ENCODE measurements around the gene HNRNPA0.
A peak's percentile ranks its signal among the peaks of the same experiment; 100 is the strongest.

HNRNPA0 gene

DNA sequence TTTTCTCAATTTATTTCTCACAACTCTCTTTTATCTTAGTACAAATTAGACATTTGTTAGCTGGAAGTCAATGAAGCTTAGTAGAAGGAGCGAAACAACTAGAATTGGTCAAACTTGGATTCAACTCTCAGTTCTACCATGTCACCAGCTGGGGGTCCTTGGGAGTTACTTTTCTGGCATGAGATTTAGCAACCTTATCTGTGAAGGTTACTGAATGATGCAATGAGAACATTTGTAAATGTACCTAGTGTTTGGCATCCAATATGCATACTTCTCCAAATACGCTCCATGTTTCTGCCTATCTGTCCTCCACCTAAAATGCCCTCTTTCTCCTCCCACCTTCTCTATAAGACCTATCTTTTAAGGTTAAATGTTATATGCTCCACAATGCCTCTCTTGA, 6.3 kb downstream of the HNRNPA0 start:
- ATAC-seq (replicated peaks) (no peak), DNase-seq (no peak)
- no peak overlapping the region for H3K4me3 Mint-ChIP-seq
- H3K36me3 Mint-ChIP-seq (ENCODE audit: insufficient read depth), result peaks cover 21% of the 10 kb centered on the region
- peaks cover 16 to 22% of the 10 kb centered on the region in 2 donors for H3K4me1 Mint-ChIP-seq (ENCODE audit: low read depth in 2 of 2)
- no peak overlapping the region for H3K27ac Mint-ChIP-seq
- no peaks in the 10 kb centered on the region for H3K27me3 Mint-ChIP-seq
- no peaks in the 10 kb centered on the region for H3K9me3 Mint-ChIP-seq

GRCh38 chr5:137743031-137743640, 11.0 kb downstream of the HNRNPA0 start:
- peaks cover 0 to under 1% of the 10 kb centered on the region in 2 donors for H3K4me1 Mint-ChIP-seq (ENCODE audit: low read depth in 2 of 2)
- ATAC-seq (replicated peaks) (peak; percentile 82), DNase-seq (peak; percentile 43 to 57 (median 55))
- H3K27ac Mint-ChIP-seq, result no peak overlapping the region
- no peaks in the 10 kb centered on the region for H3K36me3 Mint-ChIP-seq (ENCODE audit: insufficient read depth)
- H3K4me3 Mint-ChIP-seq, result no peak overlapping the region
- no peaks in the 10 kb centered on the region for H3K9me3 Mint-ChIP-seq
- no peaks in the 10 kb centered on the region for H3K27me3 Mint-ChIP-seq

- Mint-ChIP-seq H3K4me3 (no peak overlapping the region), H3K9me3 (no peaks in the 10 kb centered on the region), H3K27ac (no peak overlapping the region), H3K36me3 (ENCODE audit: insufficient read depth) (no peaks in the 10 kb centered on the region), H3K4me1 (ENCODE audit: low read depth in 2 of 2) (peaks cover 0 to 8% of the 10 kb centered on the region in 2 donors), H3K27me3 (no peaks in the 10 kb centered on the region)
- DNase-seq (no peak), ATAC-seq (replicated peaks) (no peak)
Measured at GRCh38 chr5:137741718-137742117, 12.4 kb downstream of the HNRNPA0 start.

DNA sequence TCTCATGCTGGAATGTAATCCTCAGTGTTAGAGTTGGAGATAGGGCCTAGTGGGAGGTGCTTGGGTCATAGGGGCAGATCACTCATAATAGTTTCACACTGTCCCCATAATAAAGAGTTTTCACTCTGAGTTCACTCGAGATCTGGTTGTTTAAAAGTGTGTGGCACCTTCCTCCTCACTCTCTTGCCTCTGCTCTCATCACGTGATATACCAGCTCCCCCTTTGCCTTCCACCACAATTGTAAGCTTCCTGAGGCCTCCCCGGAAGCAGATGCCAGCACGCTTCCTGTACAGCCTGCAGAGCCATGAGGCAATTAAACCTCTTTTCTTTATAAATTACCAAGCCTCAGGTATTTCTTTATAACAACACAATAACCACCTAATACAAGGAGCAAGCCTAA, 14.4 kb downstream of the HNRNPA0 start:
- no peaks in the 10 kb centered on the region for H3K36me3 Mint-ChIP-seq (ENCODE audit: insufficient read depth)
- peaks cover 0 to 8% of the 10 kb centered on the region in 2 donors for H3K4me1 Mint-ChIP-seq (ENCODE audit: low read depth in 2 of 2)
- H3K4me3 Mint-ChIP-seq, result no peak overlapping the region
- no peak overlapping the region for H3K27ac Mint-ChIP-seq
- no peaks in the 10 kb centered on the region for H3K9me3 Mint-ChIP-seq
- ATAC-seq (replicated peaks), result no peak
- no peak for DNase-seq
- H3K27me3 Mint-ChIP-seq, result no peaks in the 10 kb centered on the region

- no peaks in the 10 kb centered on the region for H3K36me3 Mint-ChIP-seq (ENCODE audit: insufficient read depth)
- no peaks in the 10 kb centered on the region for H3K9me3 Mint-ChIP-seq
- H3K4me3 Mint-ChIP-seq, result no peak overlapping the region
- H3K27ac Mint-ChIP-seq, result no peak overlapping the region
- peaks cover 0 to 15% of the 10 kb centered on the region in 2 donors for H3K4me1 Mint-ChIP-seq (ENCODE audit: low read depth in 2 of 2)
- no peak for ATAC-seq (replicated peaks)
- DNase-seq, result no peak
- no peaks in the 10 kb centered on the region for H3K27me3 Mint-ChIP-seq
Measured at GRCh38 chr5:137738947-137739346, 15.2 kb downstream of the HNRNPA0 start.

DNA sequence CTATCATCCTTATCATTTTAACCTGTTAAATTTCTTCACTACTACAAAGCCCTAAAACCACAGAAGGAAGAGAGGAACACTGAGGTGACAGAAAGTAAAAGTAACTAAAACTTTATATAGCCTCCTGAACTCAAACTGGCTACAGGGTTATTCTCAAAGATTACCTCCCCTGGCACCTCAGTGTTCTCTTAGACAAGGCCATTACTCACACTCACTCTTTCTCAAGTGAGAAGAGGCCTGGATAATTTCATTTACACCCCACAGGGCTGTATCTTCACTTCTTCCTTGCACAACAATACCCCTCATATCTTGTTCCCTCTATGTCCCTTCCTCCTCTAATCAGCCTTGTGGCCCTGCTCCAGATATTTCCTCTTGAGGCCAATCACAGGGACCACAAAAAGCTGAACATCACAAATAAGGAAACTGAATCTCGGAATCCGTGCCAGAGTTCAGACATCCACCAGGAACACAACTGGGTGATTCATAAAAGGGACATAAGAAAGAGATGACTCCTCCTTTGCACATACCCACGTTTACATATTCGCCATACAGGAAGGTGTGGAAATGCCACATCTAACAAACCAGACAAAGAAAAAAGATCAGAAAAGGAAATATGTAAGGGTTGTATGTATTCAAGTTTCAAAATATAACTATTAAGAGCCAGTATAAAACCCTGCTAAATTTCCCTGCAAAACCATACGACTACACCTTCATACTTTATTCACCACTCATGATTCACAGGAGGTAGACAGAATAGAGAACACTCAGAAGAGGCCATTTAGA, 16.6 kb downstream of the HNRNPA0 start:
- ATAC-seq (replicated peaks) (peak; percentile 53), DNase-seq (no peak)
- Mint-ChIP-seq H3K27ac (no peak overlapping the region), H3K27me3 (no peaks in the 10 kb centered on the region), H3K36me3 (ENCODE audit: insufficient read depth) (no peaks in the 10 kb centered on the region), H3K4me1 (ENCODE audit: low read depth in 2 of 2) (peaks cover 3 to 15% of the 10 kb centered on the region in 2 donors), H3K4me3 (peak overlapping the region in 1 of 2 donors; percentile 30), H3K9me3 (no peaks in the 10 kb centered on the region)

GRCh38 chr5:137736496-137736895, 17.7 kb downstream of the HNRNPA0 start:
- no peaks in the 10 kb centered on the region for H3K27me3 Mint-ChIP-seq
- no peak for DNase-seq
- H3K36me3 Mint-ChIP-seq (ENCODE audit: insufficient read depth), result no peaks in the 10 kb centered on the region
- H3K9me3 Mint-ChIP-seq, result no peaks in the 10 kb centered on the region
- H3K27ac Mint-ChIP-seq, result no peak overlapping the region
- H3K4me3 Mint-ChIP-seq, result no peak overlapping the region
- H3K4me1 Mint-ChIP-seq (ENCODE audit: low read depth in 2 of 2), result peaks cover 3 to 15% of the 10 kb centered on the region in 2 donors
- no peak for ATAC-seq (replicated peaks)

- no peaks in the 10 kb centered on the region for H3K9me3 Mint-ChIP-seq
- H3K27me3 Mint-ChIP-seq, result no peaks in the 10 kb centered on the region
- H3K27ac Mint-ChIP-seq, result no peak within 1 kb of the TSS
- H3K4me1 Mint-ChIP-seq (ENCODE audit: low read depth in 2 of 2), result peaks cover 3 to 15% of the 10 kb centered on the region in 2 donors
- ATAC-seq (replicated peaks) (peak; percentile 50), DNase-seq (no peak)
- H3K4me3 Mint-ChIP-seq, result no peak within 1 kb of the TSS
- no peaks in the 10 kb centered on the region for H3K36me3 Mint-ChIP-seq (ENCODE audit: insufficient read depth)
Measured at GRCh38 chr5:137735555-137736284, 18.4 kb downstream of the HNRNPA0 start, which contains the start of gene KLHL3. Gene KLHL3, minus strand, starts transcription at chr5:137736089. Its CDS starts 443 bp downstream, at chr5:137735646.

DNA sequence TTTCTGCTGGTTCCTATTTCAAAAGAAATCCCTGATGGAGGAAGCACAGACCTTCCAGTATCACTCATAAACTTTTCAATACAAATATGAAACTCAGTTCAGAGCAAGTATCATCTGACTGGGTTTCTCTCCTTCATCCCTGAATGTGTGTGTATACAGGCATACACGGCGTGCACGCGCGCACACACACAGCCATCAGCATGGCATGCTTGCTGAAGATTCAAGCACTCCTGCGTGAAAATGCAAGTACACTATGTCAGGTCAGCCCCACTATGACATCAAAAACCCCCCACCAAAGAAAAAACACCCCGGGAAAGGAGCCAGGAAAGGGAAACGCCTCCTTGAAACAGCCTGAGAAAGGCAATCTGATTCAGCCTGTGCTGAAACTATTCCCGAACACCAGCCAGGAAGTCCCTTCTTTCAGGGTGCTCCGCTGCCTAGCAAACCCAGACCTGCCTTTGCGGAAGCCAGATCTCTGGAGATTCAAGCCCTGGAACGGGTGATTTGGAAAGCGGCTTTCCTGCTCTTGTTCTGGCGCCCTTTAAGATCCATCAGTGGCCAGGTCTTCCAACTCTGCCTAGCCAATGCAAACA, 19.1 kb downstream of the HNRNPA0 start:
- Mint-ChIP-seq H3K9me3 (no peaks in the 10 kb centered on the region), H3K4me1 (ENCODE audit: low read depth in 2 of 2) (peaks cover 3 to 15% of the 10 kb centered on the region in 2 donors), H3K27me3 (no peaks in the 10 kb centered on the region), H3K27ac (no peak overlapping the region), H3K4me3 (no peak overlapping the region), H3K36me3 (ENCODE audit: insufficient read depth) (no peaks in the 10 kb centered on the region)
- DNase-seq (no peak), ATAC-seq (replicated peaks) (peak; percentile 43)

DNA sequence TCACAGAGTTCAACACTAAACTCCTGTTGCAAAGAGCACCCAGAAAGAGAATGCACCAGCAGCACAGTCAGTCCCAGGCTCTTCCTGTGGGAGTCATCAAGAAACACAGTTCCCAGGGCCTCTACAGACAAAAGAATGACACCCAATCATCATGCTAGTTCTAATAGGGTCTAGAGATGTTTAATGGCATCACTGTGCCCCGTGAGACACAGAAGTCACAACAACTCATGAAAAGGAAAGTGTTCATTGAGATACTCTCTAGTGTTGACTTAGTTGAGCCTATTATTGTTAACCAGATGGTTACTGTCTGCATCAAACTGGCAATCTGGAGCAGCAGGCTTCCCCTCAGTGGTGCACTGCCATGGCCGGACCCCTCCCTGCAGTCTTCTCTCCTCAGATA, 19.8 kb downstream of the HNRNPA0 start:
- peaks cover 3 to 15% of the 10 kb centered on the region in 2 donors for H3K4me1 Mint-ChIP-seq (ENCODE audit: low read depth in 2 of 2)
- no peak overlapping the region for H3K4me3 Mint-ChIP-seq
- H3K27ac Mint-ChIP-seq, result no peak overlapping the region
- no peak for ATAC-seq (replicated peaks)
- no peaks in the 10 kb centered on the region for H3K27me3 Mint-ChIP-seq
- H3K9me3 Mint-ChIP-seq, result no peaks in the 10 kb centered on the region
- H3K36me3 Mint-ChIP-seq (ENCODE audit: insufficient read depth), result no peaks in the 10 kb centered on the region
- no peak for DNase-seq

DNA sequence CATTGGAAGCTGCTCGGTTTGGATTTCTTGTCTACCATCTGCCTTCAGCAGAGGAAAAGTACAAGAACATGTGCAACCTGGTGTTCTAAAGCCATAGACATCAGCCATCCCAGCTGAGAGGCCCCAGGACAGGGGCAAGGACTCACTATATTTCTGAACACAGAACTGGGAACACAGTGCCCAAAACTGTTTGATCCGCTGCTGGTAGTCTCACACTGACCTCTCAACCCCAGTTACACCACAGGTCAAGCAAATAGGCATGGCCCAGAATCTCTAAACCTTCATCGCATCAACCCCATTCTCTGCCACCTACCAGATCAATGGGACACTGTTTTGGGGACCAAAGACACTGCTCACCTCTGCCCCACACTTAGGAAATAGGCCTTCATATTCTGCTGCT, 20.2 kb downstream of the HNRNPA0 start:
- Mint-ChIP-seq H3K4me3 (no peak overlapping the region), H3K27me3 (no peaks in the 10 kb centered on the region), H3K9me3 (no peaks in the 10 kb centered on the region), H3K27ac (no peak overlapping the region), H3K36me3 (ENCODE audit: insufficient read depth) (no peaks in the 10 kb centered on the region), H3K4me1 (ENCODE audit: low read depth in 2 of 2) (peaks cover 3 to 15% of the 10 kb centered on the region in 2 donors)
- ATAC-seq (replicated peaks) (no peak), DNase-seq (no peak)

GRCh38 chr5:137733006-137733405, 21.2 kb downstream of the HNRNPA0 start:
- Mint-ChIP-seq H3K36me3 (ENCODE audit: insufficient read depth) (no peaks in the 10 kb centered on the region), H3K9me3 (no peaks in the 10 kb centered on the region), H3K4me3 (no peak overlapping the region), H3K4me1 (ENCODE audit: low read depth in 2 of 2) (peaks cover 3 to 13% of the 10 kb centered on the region in 2 donors), H3K27me3 (no peaks in the 10 kb centered on the region), H3K27ac (no peak overlapping the region)
- DNase-seq (no peak), ATAC-seq (replicated peaks) (no peak)

DNA sequence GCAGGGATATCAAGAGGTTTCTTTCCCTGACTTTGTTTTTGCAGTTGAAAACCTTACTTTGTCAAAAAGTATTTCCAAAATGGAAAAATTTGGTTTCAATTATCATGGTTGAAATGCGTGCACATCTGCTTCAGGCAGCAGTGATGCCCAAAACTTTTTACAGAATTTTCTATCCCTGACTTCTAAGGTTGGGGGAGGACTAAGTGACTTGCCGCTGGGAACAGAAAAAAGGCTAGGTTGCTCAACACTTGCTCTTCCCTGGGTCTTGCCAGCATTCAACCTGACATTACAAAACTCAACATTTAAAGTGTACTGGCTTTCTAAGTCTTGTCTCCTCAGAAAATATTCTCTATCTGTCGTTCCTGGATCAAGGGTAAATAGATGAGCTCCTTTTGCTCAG, 23.0 kb downstream of the HNRNPA0 start:
- no peaks in the 10 kb centered on the region for H3K9me3 Mint-ChIP-seq
- H3K27me3 Mint-ChIP-seq, result no peaks in the 10 kb centered on the region
- H3K4me3 Mint-ChIP-seq, result no peak overlapping the region
- H3K36me3 Mint-ChIP-seq (ENCODE audit: insufficient read depth), result no peaks in the 10 kb centered on the region
- H3K4me1 Mint-ChIP-seq (ENCODE audit: low read depth in 2 of 2), result peaks cover 3 to 7% of the 10 kb centered on the region in 2 donors
- no peak overlapping the region for H3K27ac Mint-ChIP-seq
- ATAC-seq (replicated peaks) (no peak), DNase-seq (no peak)

Measured in effector memory CD8-positive, alpha-beta T cell (primary cell).